H1 (cell line): ENCODE results near the gene LRP1. TPM values are rescaled to one million over a fixed set of nuclear protein-coding genes. Genes with fewer than 3 reads are reported as not detected.

ENCODE experiments used
- CTCF ChIA-PET: fragments of 300-600 bp; sonication (Branson Sonifier 250); formaldehyde crosslinking; loops from one replicate; lab custom pipeline; 2021; ENCODE audit not compliant: partially characterized antibody; lab: Charles Lee
- POLR2A ChIA-PET: fragments of 300-600 bp; sonication (Branson Sonifier 250); formaldehyde crosslinking; loops from one replicate; lab custom pipeline; 2021; ENCODE audit warnings: inconsistent platforms; ENCODE audit not compliant: partially characterized antibody; lab: Charles Lee
- DNase-seq, 2 experiments: peaks; one replicate each; pipeline versions ENCODE4 v3.0.0 to v3.0.0-alpha.2; 2010 to 2022; ENCODE audit warnings: low spot score in 2 of 2, low read depth in 1 of 2, mixed read lengths in 1 of 2
- FAIRE-seq: peaks from 2 replicates; lab custom pipeline; 2011; peaks lifted over from hg19 to GRCh38; lab: Jason Lieb, UNC
- H2AFZ ChIP-seq: 2 replicates; pipeline ENCODE4 v1.8.1; 2012; ENCODE audit warnings: low read length, inconsistent platforms
- H2AK5ac ChIP-seq: 2 replicates; pipeline ENCODE4 v1.6.1; 2013; ENCODE audit warnings: low read depth, low read length
- H2BK120ac ChIP-seq: replicated peaks from 2 replicates; pipeline ENCODE3; 2013; ENCODE audit warnings: low read depth, low read length, inconsistent platforms
- H2BK12ac ChIP-seq: 2 replicates; pipeline ENCODE4 v1.6.1; 2013; ENCODE audit warnings: low read depth, low read length
- H2BK15ac ChIP-seq: 2 replicates; pipeline ENCODE4 v1.6.1; 2013; ENCODE audit warnings: low read length
- H2BK20ac ChIP-seq: 2 replicates; pipeline ENCODE4 v1.6.1; 2013; ENCODE audit warnings: low read length
- H2BK5ac ChIP-seq: 2 replicates; pipeline ENCODE4 v1.6.1; 2013; ENCODE audit warnings: low read depth, low read length
- H3K14ac ChIP-seq: 2 replicates; pipeline ENCODE4 v1.6.1; 2013; ENCODE audit warnings: inconsistent platforms; ENCODE audit not compliant: insufficient read length
- H3K18ac ChIP-seq: 2 replicates; pipeline ENCODE4 v1.6.1; 2013; ENCODE audit warnings: low read length; ENCODE audit errors: extremely low read depth
- H3K23ac ChIP-seq: 2 replicates; pipeline ENCODE4 v1.6.1; 2013; ENCODE audit warnings: inconsistent platforms; ENCODE audit not compliant: insufficient read length
- H3K23me2 ChIP-seq: 2 replicates; pipeline ENCODE4 v1.6.1; 2013; ENCODE audit warnings: low read depth, low read length
- H3K27ac ChIP-seq: 2 replicates; pipeline ENCODE4 v1.6.1; 2011; ENCODE audit warnings: low read depth, low read length, inconsistent platforms
- H3K27me3 ChIP-seq, 4 experiments: replicated peaks in 1 of 4; 1 replicate in 1 of 4; 2 replicates in 3 of 4; pipeline versions ENCODE4 v1.6.1 to v1.8.1; 2011 to 2013; ENCODE audit warnings: low read length in 3 of 4, mild to moderate bottlenecking in 3 of 4, inconsistent platforms in 2 of 4, mixed read lengths in 2 of 4, moderate library complexity in 1 of 4; ENCODE audit not compliant: control insufficient read depth in 3 of 4, insufficient read depth in 3 of 4; ENCODE audit errors: extremely low read depth in 1 of 4
- H3K36me3 ChIP-seq, 4 experiments: 2 replicates each; pipeline versions ENCODE4 v1.6.1 to v1.8.1; 2011 to 2013; ENCODE audit warnings: mild to moderate bottlenecking in 4 of 4, low read length in 3 of 4, moderate library complexity in 2 of 4, control low read depth in 1 of 4, inconsistent platforms in 1 of 4; ENCODE audit not compliant: insufficient read depth in 4 of 4, control insufficient read depth in 2 of 4
- H3K4ac ChIP-seq: replicated peaks from 2 replicates; pipeline ENCODE3; 2013; ENCODE audit warnings: low read length, low read depth, mixed read lengths, inconsistent platforms; ENCODE audit not compliant: insufficient read length
- H3K4me1 ChIP-seq, 4 experiments: replicated peaks in 1 of 4; 1 replicate in 1 of 4; 2 replicates in 3 of 4; pipeline versions ENCODE4 v1.6.1 to v1.8.1; 2011 to 2013; ENCODE audit warnings: low read length in 3 of 4, inconsistent platforms in 2 of 4, mixed read lengths in 1 of 4; ENCODE audit not compliant: insufficient read depth in 4 of 4, control insufficient read depth in 3 of 4
- H3K4me2 ChIP-seq, 2 experiments: 2 replicates each; pipeline versions ENCODE4 v1.6.1 to v1.8.1; 2011 to 2013; ENCODE audit warnings: low read depth in 2 of 2, low read length in 2 of 2, control low read depth in 1 of 2, inconsistent platforms in 1 of 2, mild to moderate bottlenecking in 1 of 2; ENCODE audit not compliant: insufficient read depth in 1 of 2
- H3K4me3 ChIP-seq, 4 experiments: fragments of 200-600, 300-600 bp in 1 of 4; sonication (generic), shearing (Covaris generic), sonication (Bioruptor Twin) in 1 of 4; 2 replicates each; pipeline versions ENCODE4 v1.5.1 to v1.8.1; 2011 to 2016; ENCODE audit warnings: low read length in 4 of 4, low read depth in 3 of 4, control low read depth in 2 of 4, inconsistent platforms in 2 of 4, mild to moderate bottlenecking in 2 of 4, mixed read lengths in 1 of 4, moderate library complexity in 1 of 4; ENCODE audit not compliant: insufficient read depth in 2 of 4; ENCODE audit errors: extremely low read depth in 1 of 4
- H3K56ac ChIP-seq: replicated peaks from 2 replicates; pipeline ENCODE3; 2013; ENCODE audit warnings: low read depth, mild to moderate bottlenecking, mixed read lengths, low read length, inconsistent platforms; ENCODE audit not compliant: insufficient read length
- H3K79me1 ChIP-seq: 2 replicates; pipeline ENCODE4 v1.6.1; 2013; ENCODE audit warnings: low read depth, low read length, control low read depth
- H3K79me2 ChIP-seq, 2 experiments: 2 replicates each; pipeline versions ENCODE4 v1.6.1 to v1.8.1; 2012 to 2013; ENCODE audit warnings: low read length in 2 of 2, mild to moderate bottlenecking in 2 of 2, inconsistent platforms in 1 of 2; ENCODE audit not compliant: insufficient read depth in 2 of 2, control insufficient read depth in 1 of 2
- H3K9ac ChIP-seq, 4 experiments: replicated peaks in 1 of 4; 1 replicate in 1 of 4; 2 replicates in 3 of 4; pipeline versions ENCODE4 v1.6.1 to v1.8.1; 2011 to 2013; ENCODE audit warnings: low read depth in 3 of 4, low read length in 3 of 4, control low read depth in 2 of 4, mild to moderate bottlenecking in 2 of 4, moderate library complexity in 2 of 4, inconsistent platforms in 1 of 4; ENCODE audit errors: extremely low read depth in 1 of 4
- H3K9me3 ChIP-seq, 2 experiments: 2 replicates each; pipeline versions ENCODE4 v1.6.1 to v1.8.1; 2012 to 2013; ENCODE audit warnings: mild to moderate bottlenecking in 2 of 2, moderate library complexity in 2 of 2, control low read depth in 1 of 2, inconsistent platforms in 1 of 2, low read depth in 1 of 2, low read length in 1 of 2, mixed read lengths in 1 of 2; ENCODE audit not compliant: insufficient read depth in 2 of 2
- H4K20me1 ChIP-seq, 2 experiments: replicated peaks in 1 of 2; 2 replicates each; pipeline versions ENCODE3 to v1.8.1; 2011 to 2013; ENCODE audit warnings: inconsistent platforms in 2 of 2, low read length in 2 of 2, mild to moderate bottlenecking in 1 of 2; ENCODE audit not compliant: insufficient read depth in 2 of 2, control insufficient read depth in 1 of 2
- H4K5ac ChIP-seq: 2 replicates; pipeline ENCODE4 v1.6.1; 2013; ENCODE audit warnings: low read length, low read depth, mixed read lengths, inconsistent platforms; ENCODE audit not compliant: insufficient read length
- H4K8ac ChIP-seq: 2 replicates; pipeline ENCODE4 v1.8.0; 2013; ENCODE audit warnings: mild to moderate bottlenecking, moderate library complexity, low read length, inconsistent platforms; ENCODE audit not compliant: insufficient read depth; ENCODE audit errors: extremely low read depth
- H4K91ac ChIP-seq: replicated peaks from 2 replicates; pipeline ENCODE3; 2013; ENCODE audit warnings: low read length, mixed read lengths, inconsistent platforms; ENCODE audit not compliant: insufficient read length
- CTCF ChIP-seq, 3 experiments: IDR thresholded peaks; 1 replicate in 2 of 3; 2 replicates in 1 of 3; pipeline versions ENCODE4 v1.5.1 to v1.6.1; 2011; ENCODE audit warnings: low read length in 3 of 3, mild to moderate bottlenecking in 3 of 3, inconsistent platforms in 2 of 3, low read depth in 1 of 3, moderate library complexity in 1 of 3; ENCODE audit not compliant: insufficient read depth in 1 of 3; ENCODE audit errors: control extremely low read depth in 1 of 3
- GTF2F1 ChIP-seq: IDR thresholded peaks from 2 replicates; pipeline ENCODE4 v1.6.1; 2012; ENCODE audit warnings: low read depth, low read length, improper control_type of control experiment, borderline replicate concordance
- HDAC6 ChIP-seq: IDR thresholded peaks from one replicate; pipeline ENCODE4 v1.7.1; 2012; ENCODE audit warnings: low read depth, mild to moderate bottlenecking, inconsistent platforms, low read length, moderate library complexity
- POLR2A ChIP-seq, 2 experiments: IDR thresholded peaks; 1 replicate in 1 of 2; 2 replicates in 1 of 2; pipeline ENCODE4 v1.6.1; 2011; ENCODE audit warnings: low read depth in 2 of 2, low read length in 2 of 2, mild to moderate bottlenecking in 2 of 2; ENCODE audit errors: control extremely low read depth in 1 of 2
- SAP30 ChIP-seq: fragments of 300-600 bp; sonication (generic); IDR thresholded peaks from 2 replicates; pipeline ENCODE4 v1.7.1; 2012; ENCODE audit warnings: low read length, moderate library complexity, mild to moderate bottlenecking, inconsistent platforms; ENCODE audit not compliant: insufficient read depth, insufficient replicate concordance
- SIN3A ChIP-seq, 2 experiments: IDR thresholded peaks in 1 of 2; conservative IDR thresholded peaks in 1 of 2; 2 replicates each; pipeline ENCODE4 v1.6.1; 2011 to 2012; ENCODE audit warnings: low read length in 2 of 2, improper control_type of control experiment in 1 of 2, low read depth in 1 of 2, mild to moderate bottlenecking in 1 of 2
- SP2 ChIP-seq: IDR thresholded peaks from 2 replicates; pipeline ENCODE4 v1.6.1; 2012; ENCODE audit warnings: mild to moderate bottlenecking, low read length, inconsistent platforms
- SP4 ChIP-seq: IDR thresholded peaks from 2 replicates; pipeline ENCODE4 v1.6.1; 2012; ENCODE audit warnings: low read length, inconsistent platforms
- TBP ChIP-seq: IDR thresholded peaks from 2 replicates; pipeline ENCODE4 v1.6.1; 2011; ENCODE audit warnings: low read depth, low read length, improper control_type of control experiment
- WGBS, 2 experiments: shearing (Covaris generic) in 1 of 2; methylation state at CpG; one replicate each; pipeline versions ENCODE4 v1.1.6 to v1.1.7; 2013 to 2015; ENCODE audit warnings: low lambda C conversion rate in 2 of 2, mixed read lengths in 2 of 2, inconsistent platforms in 1 of 2, low coverage in 1 of 2, missing lambda C conversion rate in 1 of 2; ENCODE audit not compliant: insufficient replicate concordance in 2 of 2, insufficient coverage in 1 of 2, insufficient read length in 1 of 2; ENCODE audit errors: extremely low coverage in 1 of 2, missing lambda C conversion rate in 1 of 2; 5-methylcytosine and 5-hydroxymethylcytosine counted together
- polyA plus RNA-seq, 7 experiments: library from polyadenylated mRNA; depleted of rRNA in 3 of 7; stranded (reverse) in 5 of 7; unstranded in 2 of 7; fragments of >200 nt in 5 of 7; fragments of 200-250 nt in 2 of 7; gene quantifications; 1 replicate in 5 of 7; 2 replicates in 1 of 7; 4 replicates in 1 of 7; pipeline versions ENCODE4 v1.2.1 to v1.2.3, GENCODE V29; 2011 to 2013; ENCODE audit warnings: missing spikeins in 2 of 7, mixed read lengths in 2 of 7
- total RNA-seq: library from RNA; stranded (reverse); fragmentation: NEBNext Ultra II Directional; extraction: Animal tissue kit (Norgen Biotek cat#: 25700); gene quantifications from 2 replicates; pipeline ENCODE4 v1.2.1, GENCODE V29; 2021

The LRP1 gene
- total and polyA plus RNA-seq, 2 of the 8 experiments (the other 6 are each of a cell fraction or from before 2014, with no cell fraction given) = 35.3 to 92.5 TPM

DNA sequence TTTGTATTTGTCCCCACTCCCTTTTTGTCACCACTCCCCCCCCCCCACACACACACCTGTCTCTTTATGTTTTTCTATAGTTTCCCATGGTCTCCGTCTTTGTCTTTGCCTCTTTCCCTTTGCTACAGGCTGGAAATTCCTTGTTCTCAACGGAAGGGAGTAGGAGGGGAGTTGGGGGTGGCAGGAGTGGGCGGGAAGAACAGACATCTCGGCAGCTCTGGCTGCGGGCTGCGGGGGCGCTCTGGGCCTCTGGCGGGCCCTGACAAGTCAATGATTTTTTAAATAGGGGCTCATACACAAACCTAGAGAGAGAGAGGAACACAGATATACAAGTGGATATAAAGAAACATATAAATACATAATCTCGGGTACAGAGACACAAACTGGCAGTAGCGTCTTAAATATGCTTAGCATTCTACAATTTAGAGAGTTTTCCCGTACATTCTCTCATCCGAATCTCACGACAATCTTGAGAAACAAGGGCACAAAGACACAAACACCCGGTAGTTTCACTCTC, 41.7 kb upstream of the LRP1 start:
- DNase-seq (peak in 1 of 2 experiments; percentile 72), FAIRE-seq (no peak)
- peak overlapping the region; percentile 64 for H3K56ac ChIP-seq
- peaks cover 2 to 8% of the 10 kb centered on the region in 2 experiments for H4K20me1 ChIP-seq
- H3K36me3 ChIP-seq = peaks cover 0 to 4% (median 1%) of the 10 kb centered on the region in 4 experiments; a peak in 1 of 8 replicates
- peak overlapping the region; percentile 96 for H2BK5ac ChIP-seq
- CTCF ChIA-PET = interaction anchor here (1.4 to 14.0 kb wide), 5 partner anchors 15 to 87 kb away, joined by 3 to 325 read pairs (median 4); partner anchors contain the start of genes STAT6 and TAC3
- H2AK5ac ChIP-seq = no peak overlapping the region
- peak overlapping the region; percentile 84 for H4K91ac ChIP-seq
- no peak overlapping the region for H3K23ac ChIP-seq
- H3K4me3 ChIP-seq = peak overlapping the region; percentile 57 to 79 (median 72)
- H3K27ac ChIP-seq = peak overlapping the region; percentile 57
- peaks cover 0 to 16% (median 10%) of the 10 kb centered on the region in 4 experiments; a peak in 5 of 7 replicates for H3K4me1 ChIP-seq
- peak overlapping the region; percentile 81 for H4K5ac ChIP-seq
- no peaks in the 10 kb centered on the region for H3K9me3 ChIP-seq
- H2BK120ac ChIP-seq = no peak overlapping the region
- H3K14ac ChIP-seq = no peak overlapping the region
- WGBS, 2 experiments = 2% methylated on average over 14 of the region's 14 CpGs; no CpG with 5 or more reads in 1 of the 2 experiments
- POLR2A ChIA-PET = interaction anchor here (0.7 to 16.5 kb wide), 13 partner anchors 8 to 408 kb away, joined by 3 to 352 read pairs (median 5); partner anchors contain the start of genes LRP1, NEMP1, SHMT2 and STAT6
- H3K9ac ChIP-seq = peak overlapping the region in 3 of 4 experiments; percentile 49 to 80 (median 54); a peak in 5 of 7 replicates
- H3K4ac ChIP-seq = peak overlapping the region; percentile 47
- H3K79me1 ChIP-seq = peaks cover 4% of the 10 kb centered on the region; the same call in 1 of the 2 replicates
- H3K79me2 ChIP-seq = peaks cover 0 to 18% of the 10 kb centered on the region in 2 experiments; a peak in 1 of 4 replicates
- H3K4me2 ChIP-seq = peak overlapping the region; percentile 81 to 89
- H2AFZ ChIP-seq = peak overlapping the region; percentile 88; the same call in 1 of the 2 replicates
- H2BK15ac ChIP-seq = no peak overlapping the region
- peak overlapping the region; percentile 97; the same call in 1 of the 2 replicates for H2BK12ac ChIP-seq
- no peak overlapping the region for H2BK20ac ChIP-seq
- H4K8ac ChIP-seq = peak overlapping the region; percentile 89; the same call in 1 of the 2 replicates
- peaks cover 25% of the 10 kb centered on the region for H3K23me2 ChIP-seq
- peak overlapping the region; percentile 78 for H3K18ac ChIP-seq
- no peaks in the 10 kb centered on the region for H3K27me3 ChIP-seq
- TF ChIP-seq HDAC6 (no peak), SP2 (no peak), TBP (peak; percentile 41; the same call in 1 of the 2 replicates), SP4 (peak; percentile 62; the same call in 1 of the 2 replicates), CTCF (IDR thresholded peaks at IDR 0.05; ENCODE audit: control extremely low read depth in 1 of 3, insufficient read depth in 1 of 3, low read depth in 1 of 3, low read length in 3 of 3) (peak in 2 of 3 experiments; percentile 23 to 37; a peak in 2 of 4 replicates), SAP30 (no peak), SIN3A (conservative IDR thresholded peaks at IDR 0.05 in 1 of 2, IDR thresholded peaks at IDR 0.05 in 1 of 2; ENCODE audit: low read depth in 1 of 2, low read length in 2 of 2) (0 out of 4 replicates have a peak, but pooled peaks of 1 of the 2 experiments have one; percentile 38), POLR2A (IDR thresholded peaks at IDR 0.05; ENCODE audit: control extremely low read depth in 1 of 2, low read depth in 2 of 2, low read length in 2 of 2) (peak in 1 of 2 experiments; percentile 57; a peak in 1 of 3 replicates), GTF2F1 (no peak)
